ENCODE measurements around the gene LYZL4. TPM values are rescaled to one million over a fixed set of nuclear protein-coding genes. Genes with fewer than 3 reads are reported as not detected.

LYZL4 gene
- total and polyA plus RNA-seq, 11 donors = not detected

- WGBS, 4 donors = 93 to 100% (median 96%) methylated on average over 2 of the region's 2 CpGs
- ATAC-seq (no peak), DNase-seq (no peak)
- Histone ChIP-seq H3K36me3 (no peaks in the 10 kb centered on the region), H3K4me3 (no peak overlapping the region), H3K9me3 (no peaks in the 10 kb centered on the region), H3K4me1 (peaks cover 0 to 18% (median 0%) of the 10 kb centered on the region in 12 donors), H3K27ac (no peak overlapping the region), H3K27me3 (peaks cover 0 to 3% (median 0%) of the 10 kb centered on the region in 9 donors)
- TF ChIP-seq CTCF (IDR thresholded peaks at IDR 0.05) (no peak), POLR2A (IDR thresholded peaks at IDR 0.05) (no peak)
- intact Hi-C loops (cut with DNase I) = no loop called here
Measured at GRCh38 chr3:42377681-42378080, 32.7 kb downstream of the LYZL4 start.

DNA sequence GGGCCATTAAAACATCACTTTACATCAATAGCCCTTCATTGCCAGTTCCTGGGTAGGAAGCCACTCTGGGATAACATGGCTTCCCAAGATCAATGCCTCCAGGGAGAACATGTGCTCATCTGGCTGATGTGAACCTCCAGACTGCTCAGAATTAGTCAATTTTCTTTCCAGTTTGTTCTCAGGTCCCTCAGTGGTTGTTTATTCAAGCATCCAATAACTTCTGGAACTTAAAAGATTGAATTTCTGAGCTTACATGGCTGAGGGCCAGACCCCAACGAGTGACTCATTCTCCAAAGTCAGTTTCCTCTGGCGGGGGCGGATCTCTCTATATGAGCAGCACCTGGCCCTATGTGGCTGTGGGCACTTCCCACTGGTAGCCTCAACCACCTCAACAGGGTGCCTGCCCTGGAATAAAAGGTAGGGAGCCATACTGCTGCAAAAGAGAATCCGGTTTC lies 34.0 kb downstream of the LYZL4 start:
- ATAC-seq (peak in 2 of 4 donors; percentile 48 to 66), DNase-seq (peak in 4 of 5 donors; percentile 29 to 53 (median 35))
- H3K27ac ChIP-seq = no peak overlapping the region
- TF ChIP-seq POLR2A (IDR thresholded peaks at IDR 0.05) (no peak), CTCF (IDR thresholded peaks at IDR 0.05) (no peak)
- H3K27me3 ChIP-seq = peaks cover 0 to 3% (median 0%) of the 10 kb centered on the region in 9 donors
- H3K4me1 ChIP-seq = peaks cover 0 to 22% (median 0%) of the 10 kb centered on the region in 12 donors
- no peaks in the 10 kb centered on the region for H3K9me3 ChIP-seq
- no peak overlapping the region for H3K4me3 ChIP-seq
- intact Hi-C loops (cut with DNase I) = no loop called here
- 56 to 72% (median 68%) methylated on average over 4 of the region's 4 CpGs for WGBS, 4 donors
- H3K36me3 ChIP-seq = no peaks in the 10 kb centered on the region

DNA sequence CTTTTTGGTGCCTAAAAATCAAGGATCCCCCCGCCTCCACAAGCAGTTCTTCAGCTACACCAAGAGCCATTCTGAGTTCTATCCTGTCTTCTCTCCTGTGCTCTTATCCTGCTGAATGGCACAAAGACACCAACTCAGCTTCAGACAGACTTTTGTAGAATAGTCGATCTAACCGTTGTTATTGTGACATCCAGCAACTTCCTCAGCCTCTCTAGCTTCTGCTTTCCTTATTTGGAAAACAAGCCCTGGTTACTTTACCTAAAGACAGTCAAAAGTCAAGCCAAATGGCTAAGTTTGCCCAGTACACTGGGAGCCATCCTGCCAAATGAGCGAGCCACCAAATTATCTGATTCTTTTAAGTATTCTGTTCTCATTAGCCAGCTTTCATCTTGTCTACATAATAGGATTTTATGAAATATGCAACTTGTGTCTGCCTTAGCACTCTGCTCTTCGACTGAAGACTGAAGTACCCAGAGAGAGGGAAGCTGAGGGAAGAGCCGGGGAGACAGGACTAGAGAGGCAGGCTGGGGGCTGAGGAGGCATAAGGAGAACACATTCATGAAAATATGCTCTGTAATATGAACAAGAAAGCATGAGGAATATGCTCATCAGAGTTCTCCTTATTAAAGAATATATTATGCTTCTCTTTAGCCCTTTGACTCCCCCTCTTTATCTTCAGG lies 35.1 kb downstream of the LYZL4 start:
- intact Hi-C loops (cut with DNase I) = no loop called here
- H3K36me3 ChIP-seq = no peaks in the 10 kb centered on the region
- 64 to 71% (median 69%) methylated on average over 6 of the region's 6 CpGs for WGBS, 4 donors
- H3K9me3 ChIP-seq = no peaks in the 10 kb centered on the region
- H3K4me1 ChIP-seq = peaks cover 0 to 23% (median 0%) of the 10 kb centered on the region in 12 donors
- TF ChIP-seq POLR2A (IDR thresholded peaks at IDR 0.05) = no peak
- no peak for TF ChIP-seq CTCF (IDR thresholded peaks at IDR 0.05)
- ATAC-seq = peak in 2 of 4 donors; percentile 20 to 27
- no peak overlapping the region for H3K27ac ChIP-seq
- no peak overlapping the region for H3K4me3 ChIP-seq
- no peak for DNase-seq
- no peaks in the 10 kb centered on the region for H3K27me3 ChIP-seq

DNA sequence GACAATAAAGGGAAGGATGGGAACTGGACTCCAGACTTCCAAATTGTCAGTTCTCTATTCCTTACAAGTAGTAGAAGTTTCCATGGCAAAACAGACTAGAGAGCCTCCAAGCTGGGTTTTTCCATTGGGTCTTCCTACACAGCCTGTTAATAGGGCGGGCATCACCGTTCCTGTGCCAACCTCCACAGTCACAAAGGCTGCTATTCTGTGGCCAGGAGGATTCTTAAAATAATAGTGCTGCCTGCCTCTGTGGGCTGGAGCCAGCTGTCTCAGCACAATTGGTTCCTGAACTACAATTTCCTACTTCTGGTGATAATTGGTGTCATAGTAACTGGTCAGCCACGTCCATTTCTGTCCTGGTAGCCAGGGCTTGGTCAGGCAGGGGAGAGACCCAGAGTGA lies 38.6 kb downstream of the LYZL4 start:
- H3K27ac ChIP-seq = no peak overlapping the region
- ATAC-seq (no peak), DNase-seq (peak in 1 of 5 donors; percentile 26)
- H3K4me1 ChIP-seq = peaks cover 0 to 28% (median 7%) of the 10 kb centered on the region in 12 donors
- H3K9me3 ChIP-seq = no peaks in the 10 kb centered on the region
- H3K36me3 ChIP-seq = no peaks in the 10 kb centered on the region
- TF ChIP-seq CTCF (IDR thresholded peaks at IDR 0.05) (no peak), POLR2A (IDR thresholded peaks at IDR 0.05) (no peak)
- intact Hi-C loops (cut with DNase I) = no loop called here
- H3K4me3 ChIP-seq = no peak overlapping the region
- no peaks in the 10 kb centered on the region for H3K27me3 ChIP-seq
- WGBS, 4 donors = 58 to 82% (median 71%) methylated on average over 3 of the region's 3 CpGs

All from heart left ventricle (tissue), 16 donors.